Left hindlimb (tissue), 1 donor: Measurements from ENCODE around the gene SLC29A2.
"Not testable (repeated sequence)": the region's sequence is repeated elsewhere in the genome, so short reads cannot be mapped to it uniquely, and the experiment has no call there.

Experiments
- DNase-seq: peaks from one replicate; pipeline ENCODE4 v3.0.0-alpha.2; 2018

Gene SLC29A2

GRCh38 chr11:66380264-66380663 is 8.7 kb upstream of the SLC29A2 start:
- DNase-seq, result not testable (repeated sequence)

GRCh38 chr11:66373690-66374287 is 2.2 kb upstream of the SLC29A2 start:
- DNase-seq, result not testable (repeated sequence)

GRCh38 chr11:66373265-66373664 is 1.7 kb upstream of the SLC29A2 start:
- DNase-seq, result no peak

DNA sequence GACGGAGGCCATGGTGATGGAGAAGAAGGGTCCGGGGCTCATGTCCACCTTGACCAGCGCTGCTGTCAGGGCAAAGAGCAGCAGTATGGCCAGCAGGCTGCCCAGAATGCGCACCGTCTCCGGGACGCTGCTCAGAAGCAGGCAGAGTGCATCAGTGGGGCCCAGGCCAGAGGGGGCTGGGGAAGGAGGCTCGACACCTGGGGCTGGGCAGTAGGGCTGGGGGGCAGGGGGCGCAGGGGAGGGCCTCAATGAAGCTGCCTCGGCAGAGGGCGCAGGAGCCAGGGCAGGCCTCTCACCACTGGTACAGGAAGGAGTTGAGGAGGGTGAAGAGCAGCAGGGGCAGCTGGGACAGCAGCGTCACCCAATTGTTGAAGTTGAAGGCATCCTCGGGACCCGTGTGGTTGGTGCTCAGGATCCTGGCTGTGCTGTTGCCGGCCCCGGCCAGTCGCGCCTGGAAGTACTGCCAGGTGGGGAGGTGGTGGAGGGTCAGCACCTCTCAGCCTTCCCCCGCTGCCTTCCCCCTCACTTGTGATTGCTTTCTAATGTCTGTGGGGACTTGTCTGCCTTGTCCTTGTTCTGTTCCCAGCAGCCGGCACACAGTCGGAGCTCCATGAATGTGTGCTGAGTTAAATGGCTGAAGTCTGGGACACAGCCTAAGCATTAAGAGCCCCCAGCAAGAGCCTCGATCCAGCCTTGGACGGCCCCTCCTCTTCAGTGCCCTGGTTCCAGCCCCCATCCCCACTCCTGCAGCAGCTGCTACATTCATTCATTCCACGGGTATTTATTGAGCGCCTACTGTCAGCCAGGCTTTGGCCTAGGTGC is 2.3 kb downstream of the SLC29A2 start:
- no peak for DNase-seq

GRCh38 chr11:66368484-66368883 is 3.1 kb downstream of the SLC29A2 start:
- no peak for DNase-seq

DNA sequence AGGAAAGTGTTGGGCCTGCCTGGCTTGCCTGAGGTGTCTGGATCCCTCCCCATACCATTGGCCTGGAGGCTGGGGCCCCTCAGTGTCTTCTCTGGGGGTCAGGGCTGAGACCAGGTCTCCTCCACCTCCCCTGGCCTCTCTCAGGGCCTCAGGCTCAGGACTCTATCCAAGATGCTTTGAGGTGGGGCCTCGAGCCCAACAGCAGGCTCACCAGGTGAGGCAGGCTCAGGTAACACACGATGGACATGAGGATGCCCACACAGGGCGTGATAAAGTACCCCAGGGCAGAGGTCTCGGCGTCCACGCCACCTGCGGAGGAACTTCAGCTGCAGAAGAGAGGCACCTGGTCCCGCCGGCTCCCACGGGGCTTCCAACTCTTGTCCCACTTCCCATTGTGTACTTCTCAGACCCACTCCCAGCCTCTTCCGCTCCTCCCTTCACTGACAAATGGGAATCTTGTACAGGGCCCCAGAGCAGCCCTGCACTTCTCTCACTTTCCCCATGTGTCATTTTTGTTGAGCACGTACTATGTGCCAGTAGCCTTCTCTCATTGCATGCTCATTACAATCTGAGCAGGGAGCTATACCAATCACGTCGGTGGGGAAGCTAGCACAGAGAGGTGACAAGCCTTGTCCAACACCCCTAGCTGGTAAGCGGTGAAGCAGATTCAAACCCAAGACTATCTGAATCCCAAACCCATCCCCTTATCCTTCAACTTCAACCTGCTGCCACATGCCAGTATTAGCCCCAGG is 3.8 kb downstream of the SLC29A2 start:
- DNase-seq, result no peak

GRCh38 chr11:66366844-66367477 is 4.6 kb downstream of the SLC29A2 start:
- no peak for DNase-seq

GRCh38 chr11:66365711-66366619 is 5.6 kb downstream of the SLC29A2 start:
- DNase-seq, result no peak

- DNase-seq, result no peak
These were observed 6.4 kb downstream of the SLC29A2 start for GRCh38 chr11:66365166-66365565.

- DNase-seq, result no peak
These were observed 7.6 kb downstream of the SLC29A2 start for GRCh38 chr11:66363805-66364535.

- no peak for DNase-seq
These were observed 8.4 kb downstream of the SLC29A2 start for GRCh38 chr11:66363187-66363601.

GRCh38 chr11:66362481-66363147 is 8.9 kb downstream of the SLC29A2 start:
- DNase-seq, result no peak

DNA sequence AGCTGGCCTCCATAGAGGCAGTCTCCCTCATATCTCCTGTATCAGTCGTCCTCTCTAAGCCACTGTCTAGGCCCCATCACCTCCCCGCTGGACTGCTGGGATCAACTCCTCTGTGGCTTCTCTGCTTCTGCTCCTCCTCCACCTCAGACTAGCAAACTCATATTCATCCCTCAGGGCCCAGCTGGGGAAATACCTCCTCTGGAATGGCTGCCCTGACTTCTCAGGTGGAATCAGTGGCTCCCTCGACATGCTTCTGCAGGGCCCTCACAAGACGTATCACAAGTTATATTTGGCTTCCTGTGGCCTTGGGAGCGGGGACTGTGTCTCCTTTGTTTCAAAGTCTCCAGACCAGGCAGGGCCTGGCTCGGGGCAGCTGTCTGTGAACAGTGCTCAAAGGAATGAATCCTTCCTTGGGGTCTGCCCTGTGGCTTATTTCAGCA is 10.0 kb downstream of the SLC29A2 start:
- DNase-seq, result no peak

GRCh38 chr11:66360406-66361073 is 11.0 kb downstream of the SLC29A2 start:
- DNase-seq, result no peak

DNA sequence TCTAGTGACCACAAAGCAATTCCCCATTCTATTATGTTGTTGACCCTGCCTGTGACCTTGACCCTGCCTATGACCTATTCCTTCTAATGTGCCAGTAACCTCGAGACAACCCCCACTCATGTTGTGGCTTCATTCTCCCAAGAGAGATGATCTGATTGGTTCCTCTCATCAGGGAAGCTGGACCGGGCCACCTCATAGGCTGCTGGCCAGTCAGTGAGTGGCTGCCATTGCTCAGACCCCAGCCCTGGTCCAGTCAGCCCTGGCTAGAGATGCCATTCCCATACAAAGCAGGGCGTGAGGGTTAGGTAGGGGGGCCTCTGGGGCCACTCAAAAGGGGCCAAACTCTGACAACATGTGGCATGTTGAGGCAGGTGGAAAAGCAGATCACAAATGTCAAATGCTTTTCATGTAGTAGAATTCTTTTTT is 11.9 kb downstream of the SLC29A2 start:
- DNase-seq, result no peak

DNA sequence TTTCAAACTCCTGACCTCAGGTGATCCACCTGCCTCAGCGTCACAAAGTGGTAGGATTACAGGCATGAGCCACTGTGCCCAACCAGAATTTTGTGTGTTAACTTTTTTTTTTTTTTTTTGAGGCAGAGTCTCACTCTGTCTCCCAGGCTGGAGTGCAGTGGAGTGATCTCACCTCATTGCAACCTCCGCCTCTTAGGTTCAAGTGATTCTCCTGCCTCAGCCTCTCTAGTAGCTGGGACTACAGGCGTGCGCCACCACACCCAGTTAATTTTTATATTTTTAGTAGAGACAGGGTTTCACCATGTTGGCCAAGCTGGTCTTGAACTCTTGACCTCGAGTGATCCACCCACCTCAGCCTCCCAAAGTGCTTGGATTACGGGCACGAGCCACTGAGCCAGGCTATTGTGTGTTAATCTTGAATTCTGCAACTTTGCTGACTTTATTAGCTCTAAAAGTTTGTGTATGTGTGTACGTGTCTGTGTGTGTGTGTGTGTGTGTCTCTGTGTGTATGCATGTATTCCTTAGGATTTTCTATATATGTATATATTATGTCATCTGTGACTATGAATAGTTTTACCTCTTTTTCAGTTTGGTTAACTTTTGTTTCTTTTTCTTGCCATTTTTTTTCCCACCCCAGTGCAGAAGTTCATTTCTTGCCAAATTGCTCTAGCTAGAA is 20.9 kb downstream of the SLC29A2 start:
- DNase-seq, result not testable (repeated sequence)

GRCh38 chr11:66349084-66349386 is 22.5 kb downstream of the SLC29A2 start:
- DNase-seq, result no peak

DNA sequence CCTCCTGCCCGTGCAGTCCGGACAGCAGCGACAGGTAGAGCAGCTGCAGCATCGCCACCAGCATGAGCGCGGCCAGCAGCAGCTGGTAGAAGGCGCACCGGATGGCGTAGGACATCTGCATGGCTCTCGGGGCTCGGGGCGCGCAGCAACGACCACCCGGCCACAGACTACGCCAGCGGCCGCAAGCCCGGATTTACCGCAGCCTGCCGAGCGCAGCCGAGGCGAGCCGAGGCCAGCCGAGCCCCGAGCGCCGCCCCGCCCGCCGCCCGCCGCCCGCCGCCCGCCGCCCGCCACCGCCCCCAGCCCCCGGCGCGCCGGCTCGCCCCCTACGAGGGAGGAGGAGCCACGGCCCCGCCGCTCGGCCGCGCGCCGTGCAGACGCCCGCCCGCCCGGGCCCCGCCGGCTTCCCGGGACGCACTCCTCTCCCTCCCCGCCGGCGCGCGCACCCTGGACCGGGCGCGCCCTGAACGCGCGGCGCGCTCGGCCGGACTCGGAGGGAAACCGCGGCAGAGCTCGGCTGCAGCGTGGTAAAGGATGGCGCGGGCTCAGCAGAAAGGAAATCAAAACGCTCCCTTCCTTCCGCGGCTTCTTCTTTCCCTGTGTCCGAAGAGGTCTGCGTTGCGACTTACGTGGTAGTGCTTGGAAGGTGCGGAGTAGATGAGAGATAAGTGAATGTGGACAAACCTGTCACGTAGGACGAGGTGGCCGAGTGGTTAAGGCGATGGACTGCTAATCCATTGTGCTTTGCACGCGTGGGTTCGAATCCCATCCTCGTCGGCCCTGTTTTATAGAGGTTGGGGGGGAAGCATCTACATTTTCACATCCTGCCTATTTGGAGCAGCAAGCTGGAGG is 23.9 kb downstream of the SLC29A2 start, which contains the start of gene B4GAT1:
Gene B4GAT1, minus strand, starts transcription at position 205 of the 852 bp plus-strand sequence. Its CDS starts 84 bp downstream, at position 121.
- peak; percentile 88 for DNase-seq
